ENCODE results near the gene SPON2.

DNA sequence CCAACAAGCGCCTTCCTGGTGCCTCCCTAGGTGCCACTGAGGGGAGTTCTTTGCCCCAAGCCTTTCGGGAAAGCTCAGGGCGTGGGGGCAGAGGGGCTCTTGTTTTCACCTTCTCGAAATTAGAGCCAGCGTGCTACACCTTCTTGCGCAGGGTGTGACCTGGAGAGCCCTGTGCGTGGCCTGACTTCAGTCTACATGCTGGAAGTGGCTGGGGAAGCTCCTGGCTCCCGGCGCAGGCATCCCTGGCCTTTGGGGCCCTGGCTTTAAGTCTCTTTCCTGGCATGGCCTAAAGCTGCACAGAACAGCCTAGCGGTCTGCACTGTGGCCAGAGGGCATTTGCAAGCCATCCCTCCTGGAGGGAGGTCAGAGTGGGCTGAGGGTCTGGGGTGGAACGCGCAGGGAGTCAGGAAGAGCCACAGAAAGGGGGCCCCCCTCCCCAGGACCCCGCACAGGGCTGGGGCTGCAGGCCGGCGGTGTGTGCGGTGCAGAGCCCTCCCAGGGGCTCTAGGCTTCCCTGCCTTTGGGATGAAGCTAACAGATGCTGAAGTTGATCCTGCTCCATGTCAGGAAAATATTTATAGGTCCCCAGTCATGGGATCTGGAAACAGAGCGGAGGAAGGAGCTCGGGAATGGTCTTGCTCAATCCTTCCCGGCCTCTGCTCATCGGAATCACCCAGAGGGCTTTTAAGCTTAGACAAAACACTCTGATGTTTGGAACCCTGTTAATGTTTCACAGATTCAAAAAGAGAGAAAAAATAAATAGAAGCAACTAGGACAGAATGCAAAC is 781 bp upstream of the SPON2 start:
- TF ChIP-seq, protein P1, sequence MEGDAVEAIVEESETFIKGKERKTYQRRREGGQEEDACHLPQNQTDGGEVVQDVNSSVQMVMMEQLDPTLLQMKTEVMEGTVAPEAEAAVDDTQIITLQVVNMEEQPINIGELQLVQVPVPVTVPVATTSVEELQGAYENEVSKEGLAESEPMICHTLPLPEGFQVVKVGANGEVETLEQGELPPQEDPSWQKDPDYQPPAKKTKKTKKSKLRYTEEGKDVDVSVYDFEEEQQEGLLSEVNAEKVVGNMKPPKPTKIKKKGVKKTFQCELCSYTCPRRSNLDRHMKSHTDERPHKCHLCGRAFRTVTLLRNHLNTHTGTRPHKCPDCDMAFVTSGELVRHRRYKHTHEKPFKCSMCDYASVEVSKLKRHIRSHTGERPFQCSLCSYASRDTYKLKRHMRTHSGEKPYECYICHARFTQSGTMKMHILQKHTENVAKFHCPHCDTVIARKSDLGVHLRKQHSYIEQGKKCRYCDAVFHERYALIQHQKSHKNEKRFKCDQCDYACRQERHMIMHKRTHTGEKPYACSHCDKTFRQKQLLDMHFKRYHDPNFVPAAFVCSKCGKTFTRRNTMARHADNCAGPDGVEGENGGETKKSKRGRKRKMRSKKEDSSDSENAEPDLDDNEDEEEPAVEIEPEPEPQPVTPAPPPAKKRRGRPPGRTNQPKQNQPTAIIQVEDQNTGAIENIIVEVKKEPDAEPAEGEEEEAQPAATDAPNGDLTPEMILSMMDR (IDR thresholded peaks at IDR 0.05 in 8 of 11, conservative IDR thresholded peaks at IDR 0.05 in 3 of 11): no peak
- TF ChIP-seq POLR2A (IDR thresholded peaks at IDR 0.05): no peak
- peak in 1 of 3 donors; percentile 29 for TF ChIP-seq POLR2AphosphoS5 (IDR thresholded peaks at IDR 0.05)

Measured in spleen (tissue), 7 donors.